HG02970 (cell line): Measurements from ENCODE around the gene TMEM38B.
A peak's percentile ranks its signal among the peaks of the same experiment; 100 is the strongest.
"Not testable (repeated sequence)": the region's sequence is repeated elsewhere in the genome, so short reads cannot be mapped to it uniquely, and the experiment has no call there.

ENCODE experiments used
- ATAC-seq: cut with Tn5 transposase; IDR thresholded peaks from one replicate; pipeline ENCODE4 v1.9.1; 2021; ENCODE audit warnings: mild to moderate bottlenecking, moderate library complexity, moderate number of reproducible peaks; ENCODE audit not compliant: unreplicated experiment, low FRiP score

TMEM38B gene

DNA sequence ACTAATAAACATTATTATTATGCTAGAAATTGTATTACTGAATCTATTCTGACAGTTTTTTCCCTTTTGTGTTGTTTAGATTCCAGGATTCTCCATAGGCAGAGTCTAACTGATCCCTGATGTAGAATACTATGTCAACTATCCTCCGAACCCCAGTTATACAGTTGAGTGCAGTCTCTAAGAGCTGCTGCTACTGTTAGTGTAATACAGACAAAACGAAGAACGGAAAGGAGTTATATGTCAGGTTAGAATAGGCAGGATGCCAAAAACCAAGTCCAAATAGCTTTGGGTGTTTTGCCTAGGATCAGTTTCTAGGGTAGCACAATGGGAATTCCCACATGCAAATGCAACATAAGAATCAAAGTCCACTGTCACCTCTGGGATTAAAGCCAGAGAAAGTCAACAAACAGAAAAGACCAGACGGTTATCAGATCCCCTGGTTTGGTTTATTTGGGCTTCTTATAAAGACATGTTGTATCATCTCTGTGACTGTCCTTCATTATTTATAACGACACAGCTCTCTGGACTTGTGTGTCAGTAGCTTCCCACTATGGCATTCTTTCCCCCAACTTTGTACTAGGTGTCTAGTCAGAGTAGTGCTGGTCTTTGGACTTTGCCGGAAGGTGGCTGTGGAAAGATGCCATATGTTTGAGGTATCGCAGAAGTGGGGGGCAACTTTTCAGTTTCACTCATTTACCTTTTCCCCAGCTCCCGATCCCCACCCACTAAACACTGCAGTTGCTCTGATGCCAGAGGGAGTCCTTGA is 14.9 kb upstream of the TMEM38B start:
- no peak for ATAC-seq

DNA sequence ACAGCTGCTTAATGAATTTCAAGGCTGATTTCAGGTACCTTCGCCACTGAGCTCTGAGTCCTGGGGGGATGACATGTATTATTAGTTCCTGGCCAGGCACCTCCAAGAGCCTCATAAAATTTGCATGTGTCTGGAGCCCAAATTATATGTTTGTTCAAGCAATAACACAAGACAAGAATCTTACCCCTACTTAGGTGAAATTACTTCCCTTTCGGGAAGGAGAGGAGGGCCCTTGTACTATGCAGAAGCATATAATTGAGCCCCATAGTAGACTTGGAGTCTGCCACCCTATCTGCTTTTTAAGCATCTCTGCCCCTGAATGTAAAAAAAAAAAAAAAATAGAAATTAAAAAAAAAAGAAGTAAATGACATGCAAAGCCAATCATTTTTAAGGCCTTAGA is 13.0 kb upstream of the TMEM38B start:
- ATAC-seq, result no peak

DNA sequence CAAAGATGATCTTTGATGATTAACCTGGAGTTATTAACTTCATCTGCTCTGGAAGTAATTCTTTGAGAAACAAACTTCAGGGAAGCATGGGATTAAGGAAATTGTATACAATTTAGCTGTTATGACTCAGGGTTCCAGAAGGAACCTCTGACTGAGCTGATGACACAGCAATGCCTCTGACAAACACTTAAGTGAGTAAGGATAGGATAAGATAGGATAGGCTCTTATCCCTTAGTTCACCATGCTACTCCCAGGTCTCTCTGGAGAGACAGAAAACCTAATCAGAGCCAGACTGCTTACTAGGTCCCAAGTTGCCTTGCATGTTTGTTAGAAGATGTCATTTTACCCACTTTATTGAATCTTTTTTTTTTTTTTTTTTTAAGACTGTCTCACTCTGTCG is 12.6 kb upstream of the TMEM38B start:
- ATAC-seq, result no peak

DNA sequence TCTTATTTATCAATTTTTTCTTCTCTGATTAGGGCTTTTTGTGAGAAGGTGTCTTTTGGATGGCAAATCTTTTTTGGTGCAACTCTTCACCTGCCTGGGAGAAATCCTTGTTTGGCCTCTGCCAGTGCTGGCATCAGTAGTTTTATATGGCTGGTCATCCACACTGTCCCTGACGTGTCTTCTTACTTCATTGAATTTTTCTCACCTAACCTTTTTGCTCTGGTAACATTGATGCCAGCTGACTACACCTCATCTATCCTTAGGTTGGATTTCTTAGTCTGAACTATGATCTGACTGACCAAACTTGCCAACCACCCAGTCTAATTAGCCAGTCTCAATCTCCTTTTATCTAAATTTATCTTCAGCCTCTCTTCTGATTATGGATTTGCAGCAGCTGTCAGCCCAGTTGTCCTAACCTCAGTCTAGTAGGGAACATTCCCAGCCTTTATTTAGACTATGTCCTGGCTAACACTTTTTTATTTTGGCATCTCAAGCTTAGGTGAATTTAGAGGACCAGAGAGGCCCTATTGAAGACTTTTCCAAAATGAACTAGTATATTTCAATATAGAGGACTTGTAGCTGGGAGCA is 10.6 kb upstream of the TMEM38B start:
- ATAC-seq, result no peak

DNA sequence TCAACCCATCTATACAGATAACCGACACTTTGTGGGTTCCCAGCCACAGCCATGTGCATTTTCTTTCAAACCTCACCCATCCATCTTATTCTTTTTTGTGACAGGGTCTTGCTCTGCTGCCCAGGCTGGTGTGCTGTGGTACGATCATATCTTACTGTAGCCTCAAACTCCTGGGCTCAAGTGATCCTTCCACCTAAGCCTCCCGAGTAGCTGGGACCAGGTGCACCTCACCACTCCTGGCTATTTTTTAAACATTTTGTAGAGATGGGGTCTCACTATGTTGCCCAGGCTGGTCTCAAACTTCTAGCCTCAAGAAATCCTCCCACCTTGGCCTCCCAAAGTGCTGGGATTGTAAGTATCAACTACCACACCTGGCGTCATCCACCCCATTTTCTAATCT is 7.4 kb upstream of the TMEM38B start:
- ATAC-seq, result no peak

DNA sequence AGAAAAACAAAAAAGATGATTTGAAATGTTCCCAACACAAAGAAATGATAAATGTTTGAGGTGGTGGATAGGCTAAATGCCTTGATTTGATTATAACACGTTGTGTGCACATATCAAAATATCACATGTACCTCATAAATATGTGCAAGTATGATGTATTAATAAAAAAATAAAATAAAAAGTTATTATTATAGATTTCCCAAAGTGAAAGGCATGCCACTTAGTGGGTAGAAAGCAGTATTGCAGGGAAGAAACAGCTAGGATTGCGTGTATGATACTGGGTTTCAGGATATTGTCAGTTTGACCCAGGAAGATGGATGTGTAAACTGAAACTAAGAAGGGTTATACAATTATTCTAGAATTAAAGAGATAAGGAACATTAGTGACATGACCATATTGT is 3.6 kb upstream of the TMEM38B start:
- no peak for ATAC-seq

DNA sequence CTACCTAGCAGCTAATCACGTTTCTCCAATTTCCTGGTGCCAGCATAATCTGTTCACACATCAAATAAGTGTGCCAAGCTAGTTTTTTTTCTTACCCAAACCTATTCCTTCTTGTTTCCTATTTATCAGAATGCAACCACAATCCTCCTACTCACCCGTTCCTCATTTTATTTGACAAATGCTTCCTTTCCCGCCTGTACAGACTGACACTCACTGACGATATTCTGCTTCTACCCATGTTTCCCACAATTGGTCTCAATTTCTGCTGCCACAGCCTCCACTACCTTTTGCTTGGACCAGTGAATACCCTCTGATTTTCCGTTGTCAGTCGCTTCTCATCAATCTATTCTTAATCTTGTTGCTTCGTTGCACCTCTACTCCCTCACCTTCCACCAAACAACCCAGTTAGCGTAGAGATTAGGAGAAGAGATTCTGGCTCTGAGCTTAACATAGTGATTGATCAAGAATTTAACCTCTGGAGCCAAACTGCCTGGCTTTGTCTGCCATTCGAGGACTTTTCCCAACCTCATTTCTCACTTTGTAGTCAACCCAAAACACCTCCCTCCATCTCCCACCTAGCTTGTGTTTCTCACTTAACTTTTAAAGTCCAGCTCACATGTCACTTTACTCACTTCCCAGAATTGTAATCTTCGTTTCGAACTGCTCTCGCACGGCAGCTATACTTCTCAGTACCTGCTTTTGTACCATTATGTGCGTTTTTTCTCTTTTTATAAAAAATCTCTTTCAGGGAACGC is 729 bp upstream of the TMEM38B start:
- peak; percentile 22 for ATAC-seq

DNA sequence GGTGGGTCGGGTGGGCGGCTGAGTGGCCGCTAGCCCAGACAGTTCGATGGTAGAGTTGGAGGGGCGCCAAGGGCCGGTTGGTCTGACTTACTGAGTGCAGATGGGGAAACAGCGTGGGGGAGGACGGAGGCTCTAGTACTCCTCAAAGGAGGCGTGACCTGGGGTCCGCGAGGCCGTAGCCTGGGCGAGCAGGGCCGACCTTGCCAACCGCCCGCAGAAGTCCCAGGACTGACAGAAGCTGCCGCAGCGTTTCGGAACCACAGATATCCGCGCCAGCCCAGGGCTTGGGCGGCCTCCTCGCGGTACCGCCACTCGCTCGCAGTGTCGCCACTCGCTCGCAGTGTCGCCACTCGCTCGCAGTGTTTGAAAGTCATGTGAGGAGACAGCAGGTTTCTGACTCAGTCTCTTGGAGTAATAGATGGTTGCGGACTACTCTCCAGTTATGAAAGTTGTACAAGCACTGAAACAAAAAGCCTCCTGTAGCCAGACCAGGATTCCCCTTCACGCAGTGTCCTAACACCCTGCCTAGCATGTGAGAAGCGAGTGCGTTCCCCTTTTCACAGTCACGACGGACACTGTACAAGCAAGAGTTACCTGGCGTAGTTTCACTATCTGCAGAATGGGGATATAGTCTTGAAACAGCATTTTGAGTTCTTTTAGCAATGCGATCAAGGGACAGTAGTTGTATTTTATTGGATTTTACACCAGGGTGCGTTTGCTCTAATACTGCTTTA is 674 bp downstream of the TMEM38B start:
- peak; percentile 48 for ATAC-seq

DNA sequence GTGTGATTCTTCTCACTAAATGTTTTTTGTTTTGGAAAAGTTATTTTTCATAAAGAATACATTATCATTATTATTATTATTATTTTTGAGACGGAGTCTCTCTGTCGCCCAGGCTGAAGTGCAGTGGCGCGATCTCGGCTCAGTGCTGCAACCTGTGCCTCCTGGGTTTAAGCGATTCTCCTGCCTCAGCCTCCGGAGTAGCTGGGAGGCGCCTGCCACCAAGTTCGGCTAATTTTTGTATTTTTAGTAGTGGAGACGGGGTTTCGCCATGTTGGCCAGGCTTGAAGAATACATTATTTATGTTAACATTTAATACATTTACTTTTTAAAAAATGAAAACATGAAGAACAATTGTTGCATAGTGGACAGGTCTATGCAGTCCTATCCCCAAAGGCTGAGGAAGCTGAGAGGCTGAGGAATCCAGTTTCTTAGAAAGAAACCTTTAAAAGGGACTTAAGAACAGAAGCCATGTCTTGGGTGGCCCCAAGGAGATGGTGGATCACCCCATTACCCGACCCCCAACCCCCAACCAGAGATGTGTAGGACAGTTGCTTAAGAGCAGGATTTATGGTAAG is 2.0 kb downstream of the TMEM38B start:
- no peak for ATAC-seq

DNA sequence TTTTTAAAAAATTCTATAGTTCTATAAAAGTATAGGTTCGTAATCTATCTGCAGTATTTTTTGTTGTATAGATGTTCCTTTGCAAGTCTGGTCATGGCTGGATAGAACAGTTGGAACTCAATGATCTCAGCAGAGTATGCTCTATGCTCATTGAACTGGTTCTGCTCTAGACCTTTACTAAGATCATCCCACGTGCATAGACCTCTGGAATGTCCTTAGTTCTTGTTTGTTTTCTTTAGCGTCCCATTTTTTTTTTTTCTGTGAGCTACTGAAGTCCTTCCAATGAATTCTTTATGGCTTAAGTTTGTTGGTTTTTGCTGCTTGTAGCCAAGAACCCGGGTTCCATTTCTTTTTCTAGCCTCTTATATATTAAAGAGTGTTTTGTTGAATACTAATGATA is 3.5 kb downstream of the TMEM38B start:
- ATAC-seq, result no peak

DNA sequence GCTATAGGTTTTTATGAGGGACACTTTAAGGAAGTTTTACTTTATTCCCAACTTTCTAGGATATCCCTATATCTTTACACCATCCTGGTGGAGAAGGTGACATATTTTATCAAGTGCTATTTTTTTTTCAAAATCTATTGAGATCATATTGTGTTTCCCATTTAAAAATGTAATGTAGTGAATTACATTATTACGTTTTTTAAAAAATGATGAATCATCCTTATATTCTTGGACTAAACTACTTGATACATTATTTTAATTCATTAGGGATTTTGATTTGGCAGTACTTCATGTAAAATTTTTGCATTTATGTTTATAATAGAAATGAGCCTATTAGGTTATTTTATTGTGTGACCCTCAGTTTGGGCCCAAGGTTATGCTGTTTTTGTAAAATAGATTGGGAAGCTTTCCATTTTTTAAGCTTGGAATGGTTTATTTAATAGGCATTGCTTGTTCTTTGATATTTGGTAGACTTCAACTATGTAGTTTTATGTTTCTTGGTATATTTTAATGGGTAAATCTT is 4.1 kb downstream of the TMEM38B start:
- ATAC-seq, result no peak

DNA sequence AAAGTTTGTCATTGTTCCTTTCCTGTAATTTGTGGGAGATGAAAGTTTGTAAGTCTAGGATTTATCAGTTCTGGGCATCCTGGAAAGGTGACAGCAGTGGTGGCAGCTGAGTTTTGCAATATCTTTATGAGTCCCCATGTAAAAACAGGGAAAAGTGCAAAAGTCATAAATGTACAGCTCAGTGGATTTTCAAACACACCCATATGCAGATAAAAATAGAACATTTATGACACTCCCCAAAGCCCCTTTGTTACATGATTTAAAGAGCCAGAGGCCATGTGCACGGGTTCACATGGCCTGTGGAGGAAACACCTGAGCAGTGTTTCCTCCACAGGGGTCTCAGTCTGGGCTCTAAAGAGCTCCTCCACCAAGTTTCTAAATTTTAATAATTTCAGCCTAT is 6.3 kb downstream of the TMEM38B start:
- ATAC-seq, result no peak

DNA sequence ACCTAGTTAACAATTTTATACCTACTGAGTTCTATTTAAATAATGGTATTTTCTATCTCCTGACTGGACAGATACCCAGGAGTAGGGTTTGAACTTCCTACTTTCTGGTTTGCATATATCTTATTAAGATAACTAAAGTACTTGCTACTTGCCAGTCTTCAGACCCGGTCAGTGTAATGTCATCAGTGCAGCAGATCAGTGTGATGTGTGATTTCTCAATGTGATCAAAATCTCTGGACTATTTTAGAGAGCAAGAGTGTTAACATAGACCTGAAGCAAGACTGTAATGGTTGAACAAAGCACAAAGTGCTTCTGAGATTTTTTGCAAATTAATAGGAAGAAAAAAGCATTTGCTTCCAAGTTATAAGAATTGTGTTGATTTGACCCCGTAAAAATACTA is 6.8 kb downstream of the TMEM38B start:
- no peak for ATAC-seq

DNA sequence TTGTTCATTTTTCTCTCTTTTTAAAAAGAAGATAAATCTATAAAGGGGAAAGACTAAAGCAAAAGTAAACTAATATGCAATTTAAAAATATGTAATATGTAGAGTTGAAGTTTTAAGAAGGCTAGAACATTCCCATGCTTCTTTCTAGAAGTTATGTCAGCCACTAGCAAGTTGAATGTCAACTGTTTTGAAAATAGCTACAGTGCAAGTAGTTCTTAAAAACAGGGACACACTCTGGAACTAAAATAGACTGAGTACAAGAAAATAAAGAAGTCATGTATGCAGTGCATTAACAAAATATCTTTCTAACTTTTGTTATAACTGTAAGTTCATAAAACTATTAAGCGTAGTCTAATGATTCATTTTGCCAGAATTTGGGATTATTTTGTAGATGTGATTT is 7.9 kb downstream of the TMEM38B start:
- no peak for ATAC-seq

DNA sequence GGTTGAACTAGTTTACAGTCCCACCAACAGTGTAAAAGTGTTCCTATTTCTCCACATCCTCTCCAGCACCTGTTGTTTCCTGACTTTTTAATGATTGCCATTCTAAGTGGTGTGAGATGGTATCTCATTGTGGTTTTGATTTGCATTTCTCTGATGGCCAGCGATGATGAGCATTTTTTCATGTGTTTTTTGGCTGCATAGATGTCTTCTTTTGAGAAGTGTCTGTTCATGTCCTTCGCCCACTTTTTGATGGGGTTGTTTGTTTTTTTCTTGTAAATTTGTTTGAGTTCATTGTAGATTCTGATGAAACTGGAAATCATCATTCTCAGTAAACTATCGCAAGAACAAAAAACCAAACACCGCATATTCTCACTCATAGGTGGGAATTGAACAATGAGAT is 9.3 kb downstream of the TMEM38B start:
- not testable (repeated sequence) for ATAC-seq

DNA sequence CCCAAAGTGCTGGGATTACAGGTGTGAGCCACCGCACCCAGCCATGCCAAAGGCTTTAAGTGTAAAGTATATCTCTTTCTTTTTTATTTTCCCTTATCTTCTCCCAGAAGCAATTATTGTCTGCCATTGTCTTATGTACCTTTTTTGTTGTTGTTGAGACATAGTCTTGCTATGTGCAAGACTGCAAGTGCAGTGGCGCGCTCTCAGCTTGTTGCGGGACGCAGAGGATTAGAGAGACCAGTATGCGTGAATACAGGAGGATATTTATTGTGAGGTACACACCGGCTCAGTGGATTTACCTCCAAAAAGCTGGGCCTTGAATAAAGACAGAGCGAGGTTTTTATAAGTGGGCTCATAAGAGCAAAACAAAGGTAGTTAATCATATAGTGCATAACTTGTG is 11.8 kb downstream of the TMEM38B start:
- ATAC-seq, result no peak

DNA sequence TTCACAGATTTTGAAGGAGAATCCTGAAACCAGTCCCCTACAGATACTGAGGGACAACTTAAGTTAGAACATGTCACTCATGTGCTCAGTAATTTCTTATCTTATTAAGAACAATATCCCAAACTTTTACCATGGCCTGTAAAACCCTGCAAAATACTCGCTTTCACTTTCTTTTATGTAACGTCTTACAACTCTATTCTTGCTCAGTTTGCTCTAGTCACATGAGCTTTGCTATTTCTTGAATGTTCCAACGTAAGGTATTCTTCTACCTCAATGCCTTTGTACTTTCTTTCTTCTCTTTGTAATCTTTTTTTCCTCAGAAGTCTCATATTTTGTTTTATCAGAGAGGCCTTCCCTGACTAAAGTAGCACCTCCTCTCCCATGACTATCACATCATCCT is 14.1 kb downstream of the TMEM38B start:
- ATAC-seq, result no peak

DNA sequence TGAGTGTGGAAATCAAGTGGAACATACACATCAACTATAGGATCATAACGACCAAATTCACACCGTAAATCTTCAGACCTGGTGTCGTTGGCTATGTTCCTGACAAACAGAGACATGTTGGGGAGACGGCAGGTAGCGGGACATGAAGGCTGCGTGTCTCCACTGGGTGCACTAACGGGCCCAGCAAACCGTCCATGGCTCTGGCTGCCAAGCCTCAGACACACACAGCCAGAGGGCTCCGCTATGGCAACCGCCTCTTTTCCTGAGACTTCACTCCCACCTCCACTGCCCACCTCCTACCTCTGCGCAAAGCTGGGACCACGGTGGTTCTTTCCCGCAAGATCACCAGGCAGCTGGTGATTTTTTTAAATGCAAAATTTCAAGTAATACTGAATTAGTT is 16.3 kb downstream of the TMEM38B start:
- no peak for ATAC-seq

DNA sequence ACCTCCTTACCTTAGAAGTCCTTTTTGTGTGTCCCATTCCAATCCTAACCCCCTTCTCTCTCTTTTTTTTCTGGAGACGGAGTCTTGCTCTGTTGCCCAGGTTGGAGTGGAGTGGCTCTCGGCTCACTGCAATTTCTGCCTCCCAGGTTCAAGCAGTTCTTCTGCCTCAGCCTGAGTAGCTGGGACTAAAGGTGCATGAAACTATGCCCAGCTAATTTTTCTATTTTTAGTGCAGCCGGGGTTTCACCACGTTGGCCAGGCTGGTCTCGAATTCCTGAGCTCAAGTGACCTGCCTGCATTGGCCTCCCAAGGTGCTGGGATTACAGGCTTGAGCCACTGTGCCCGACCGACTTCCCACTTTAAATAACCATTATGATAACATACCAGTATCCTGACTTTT is 17.5 kb downstream of the TMEM38B start:
- no peak for ATAC-seq

DNA sequence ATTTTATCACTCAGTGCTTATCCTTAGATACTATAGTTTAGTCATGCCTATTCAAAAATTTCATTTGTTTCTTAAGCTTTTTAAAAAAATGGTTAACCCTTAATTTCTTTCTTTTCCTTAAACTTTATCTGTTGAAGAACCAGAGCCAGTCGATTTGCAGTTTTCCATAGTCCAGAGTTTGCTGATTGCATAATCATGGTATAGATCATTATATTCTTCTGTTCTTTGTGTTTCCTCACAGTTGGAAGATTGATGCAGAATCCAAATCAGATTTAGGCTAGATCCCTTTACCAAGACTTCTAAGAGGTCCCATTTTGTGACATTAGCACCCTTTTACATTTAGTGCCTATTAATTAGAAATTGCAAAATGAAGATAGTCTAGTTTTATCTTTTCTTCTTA is 18.0 kb downstream of the TMEM38B start:
- no peak for ATAC-seq

DNA sequence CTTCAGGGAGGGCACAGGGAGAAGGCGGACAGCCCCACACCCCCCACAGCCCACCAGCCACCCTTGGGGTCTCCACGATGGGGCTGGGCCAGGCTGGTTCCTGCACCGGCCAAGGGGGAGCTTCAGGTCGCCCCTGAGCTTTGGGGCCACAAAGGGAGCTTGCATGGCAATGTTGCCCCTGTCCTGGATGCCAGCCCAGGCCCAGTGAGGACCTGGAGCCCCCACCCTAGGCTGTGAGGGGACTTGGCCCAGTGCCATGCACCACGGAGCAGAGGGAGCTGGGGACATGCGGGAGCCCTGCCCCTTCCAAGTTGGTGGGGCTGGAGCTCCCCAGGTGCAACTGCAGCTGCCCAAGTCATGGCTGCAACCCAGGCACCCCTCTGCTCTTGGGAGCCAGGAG is 18.4 kb downstream of the TMEM38B start:
- no peak for ATAC-seq
